Measurements from ENCODE around the gene EMC9.

DNA sequence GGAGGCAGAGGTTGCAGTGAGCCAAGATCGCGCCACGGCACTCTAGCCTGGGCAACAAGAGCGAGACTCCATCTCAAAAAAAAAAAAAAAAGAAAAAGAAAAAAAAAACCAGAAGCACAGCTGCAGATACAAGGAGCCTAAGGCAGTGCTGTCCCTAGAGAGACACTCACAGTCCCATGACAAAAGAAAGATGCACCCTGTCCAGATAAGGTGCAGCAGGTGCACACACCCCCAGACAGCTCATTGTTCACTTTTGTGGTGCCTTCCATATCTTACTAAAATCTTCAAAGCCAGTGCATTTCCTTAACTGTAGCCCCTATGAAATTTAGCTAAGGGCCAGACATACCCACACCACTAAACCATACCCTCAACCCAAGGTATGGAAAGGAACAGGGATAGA is 19.0 kb downstream of the EMC9 start:
- TF ChIP-seq, protein P1, sequence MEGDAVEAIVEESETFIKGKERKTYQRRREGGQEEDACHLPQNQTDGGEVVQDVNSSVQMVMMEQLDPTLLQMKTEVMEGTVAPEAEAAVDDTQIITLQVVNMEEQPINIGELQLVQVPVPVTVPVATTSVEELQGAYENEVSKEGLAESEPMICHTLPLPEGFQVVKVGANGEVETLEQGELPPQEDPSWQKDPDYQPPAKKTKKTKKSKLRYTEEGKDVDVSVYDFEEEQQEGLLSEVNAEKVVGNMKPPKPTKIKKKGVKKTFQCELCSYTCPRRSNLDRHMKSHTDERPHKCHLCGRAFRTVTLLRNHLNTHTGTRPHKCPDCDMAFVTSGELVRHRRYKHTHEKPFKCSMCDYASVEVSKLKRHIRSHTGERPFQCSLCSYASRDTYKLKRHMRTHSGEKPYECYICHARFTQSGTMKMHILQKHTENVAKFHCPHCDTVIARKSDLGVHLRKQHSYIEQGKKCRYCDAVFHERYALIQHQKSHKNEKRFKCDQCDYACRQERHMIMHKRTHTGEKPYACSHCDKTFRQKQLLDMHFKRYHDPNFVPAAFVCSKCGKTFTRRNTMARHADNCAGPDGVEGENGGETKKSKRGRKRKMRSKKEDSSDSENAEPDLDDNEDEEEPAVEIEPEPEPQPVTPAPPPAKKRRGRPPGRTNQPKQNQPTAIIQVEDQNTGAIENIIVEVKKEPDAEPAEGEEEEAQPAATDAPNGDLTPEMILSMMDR (IDR thresholded peaks at IDR 0.05; ENCODE audit: poor library complexity) = no peak
- no peak for TF ChIP-seq EZH2 (IDR thresholded peaks at IDR 0.05; ENCODE audit: borderline replicate concordance)
